ENCODE data around the gene THEMIS.

DNA sequence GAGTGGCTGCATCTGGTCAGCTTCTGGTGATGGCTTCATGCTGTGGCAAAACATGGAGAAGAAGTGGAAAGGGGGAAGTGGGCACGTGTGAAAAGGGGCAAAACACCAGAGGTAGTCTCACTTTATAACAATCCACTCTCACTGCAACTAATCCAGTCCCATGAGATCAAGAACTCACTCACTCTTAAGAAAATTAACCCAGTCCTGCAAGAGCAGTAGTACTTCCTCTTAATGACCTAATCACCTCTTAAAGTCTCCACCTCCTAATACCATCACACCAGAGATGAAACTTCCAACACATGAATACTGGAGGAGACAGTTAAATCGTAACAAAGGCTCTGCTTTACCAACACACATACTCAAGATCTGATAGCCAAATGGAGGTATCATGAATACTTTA is 152.6 kb downstream of the THEMIS start:
- no peak for TF ChIP-seq POLR2A (IDR thresholded peaks at IDR 0.05)
- TF ChIP-seq, protein P1, sequence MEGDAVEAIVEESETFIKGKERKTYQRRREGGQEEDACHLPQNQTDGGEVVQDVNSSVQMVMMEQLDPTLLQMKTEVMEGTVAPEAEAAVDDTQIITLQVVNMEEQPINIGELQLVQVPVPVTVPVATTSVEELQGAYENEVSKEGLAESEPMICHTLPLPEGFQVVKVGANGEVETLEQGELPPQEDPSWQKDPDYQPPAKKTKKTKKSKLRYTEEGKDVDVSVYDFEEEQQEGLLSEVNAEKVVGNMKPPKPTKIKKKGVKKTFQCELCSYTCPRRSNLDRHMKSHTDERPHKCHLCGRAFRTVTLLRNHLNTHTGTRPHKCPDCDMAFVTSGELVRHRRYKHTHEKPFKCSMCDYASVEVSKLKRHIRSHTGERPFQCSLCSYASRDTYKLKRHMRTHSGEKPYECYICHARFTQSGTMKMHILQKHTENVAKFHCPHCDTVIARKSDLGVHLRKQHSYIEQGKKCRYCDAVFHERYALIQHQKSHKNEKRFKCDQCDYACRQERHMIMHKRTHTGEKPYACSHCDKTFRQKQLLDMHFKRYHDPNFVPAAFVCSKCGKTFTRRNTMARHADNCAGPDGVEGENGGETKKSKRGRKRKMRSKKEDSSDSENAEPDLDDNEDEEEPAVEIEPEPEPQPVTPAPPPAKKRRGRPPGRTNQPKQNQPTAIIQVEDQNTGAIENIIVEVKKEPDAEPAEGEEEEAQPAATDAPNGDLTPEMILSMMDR (IDR thresholded peaks at IDR 0.05), result no peak

Measured in lower leg skin (tissue), 3 donors.